Immature natural killer cell (primary cell): Measurements from ENCODE around the gene DGKD. TPM values are rescaled to one million over a fixed set of nuclear protein-coding genes. Genes with fewer than 3 reads are reported as not detected.

Experiments used
- DNase-seq, 3 donors: peaks; one replicate each; pipeline ENCODE4 v3.0.0; 2022; ENCODE audit warnings: mixed read lengths in 1 of 3
- H3K27ac Mint-ChIP-seq, 6 donors: one replicate each; pipeline ENCODE4 v1.8.0; 2020; ENCODE audit warnings: mixed read lengths in 6 of 6, mild to moderate bottlenecking in 5 of 6, inconsistent platforms in 4 of 6, moderate library complexity in 3 of 6
- H3K27me3 Mint-ChIP-seq, 3 donors: one replicate each; pipeline ENCODE4 v1.8.0; 2020 to 2021; ENCODE audit warnings: low read depth in 3 of 3, mild to moderate bottlenecking in 3 of 3, mixed read lengths in 3 of 3, moderate library complexity in 3 of 3, inconsistent platforms in 1 of 3
- H3K36me3 Mint-ChIP-seq, 3 donors: one replicate each; pipeline ENCODE4 v1.8.0; 2020; ENCODE audit warnings: mixed read lengths in 3 of 3, inconsistent platforms in 2 of 3, mild to moderate bottlenecking in 2 of 3
- H3K4me1 Mint-ChIP-seq, 2 donors: one replicate each; pipeline ENCODE4 v1.8.0; 2020; ENCODE audit warnings: inconsistent platforms in 2 of 2, mild to moderate bottlenecking in 2 of 2, mixed read lengths in 2 of 2, moderate library complexity in 1 of 2
- H3K4me3 Mint-ChIP-seq, 5 donors: one replicate each; pipeline ENCODE4 v1.8.0; 2020; ENCODE audit warnings: mild to moderate bottlenecking in 5 of 5, mixed read lengths in 5 of 5, inconsistent platforms in 3 of 5, moderate library complexity in 3 of 5
- H3K9me3 Mint-ChIP-seq, 6 donors: one replicate each; pipeline ENCODE4 v1.8.0; 2020; ENCODE audit warnings: mild to moderate bottlenecking in 6 of 6, mixed read lengths in 6 of 6, inconsistent platforms in 4 of 6, moderate library complexity in 3 of 6
- polyA plus RNA-seq, 3 donors: library from polyadenylated mRNA; unstranded; fragments of 300-500 nt; fragmentation: Illumina TruSeq; gene quantifications; one replicate each; pipeline ENCODE4 v1.2.3, GENCODE V29; 2021

The DGKD gene
- polyA plus RNA-seq, 3 donors from 2014 or later, result 15.9 to 60.6 (median 21.3) TPM

GRCh38 chr2:233343171-233343705 is 11.1 kb upstream of the DGKD start:
- Mint-ChIP-seq H3K4me3 (no peak overlapping the region), H3K27ac (no peak overlapping the region), H3K4me1 (no peaks in the 10 kb centered on the region), H3K9me3 (no peaks in the 10 kb centered on the region), H3K27me3 (peaks cover 0 to 2% (median 2%) of the 10 kb centered on the region in 3 donors), H3K36me3 (no peaks in the 10 kb centered on the region)
- no peak for DNase-seq

DNA sequence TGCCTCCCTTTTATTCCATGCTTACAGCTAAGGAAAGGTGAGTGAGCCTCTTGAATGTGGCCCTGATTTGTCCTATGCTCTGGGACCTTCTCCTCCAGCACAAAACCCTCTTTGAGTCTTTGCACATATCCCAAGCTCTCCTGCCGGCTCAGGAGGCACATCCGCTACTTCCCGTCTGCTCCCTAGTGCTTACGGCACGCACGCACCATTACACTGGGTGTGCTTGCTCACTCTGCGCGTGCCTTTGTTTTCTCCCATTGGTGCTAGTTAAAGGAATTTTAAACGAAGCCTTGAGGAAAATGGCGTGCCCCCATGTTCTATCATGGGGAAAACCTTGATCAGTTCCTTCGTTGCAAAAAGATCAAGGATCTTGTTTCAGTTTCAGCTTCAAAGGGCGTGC is 7.9 kb upstream of the DGKD start:
- Mint-ChIP-seq H3K9me3 (no peaks in the 10 kb centered on the region), H3K4me3 (no peak overlapping the region), H3K27me3 (peaks cover 0 to 2% (median 1%) of the 10 kb centered on the region in 3 donors), H3K4me1 (peaks cover 19 to 21% of the 10 kb centered on the region in 2 donors), H3K36me3 (no peaks in the 10 kb centered on the region), H3K27ac (peak overlapping the region in 1 of 6 donors; percentile 1)
- DNase-seq, result no peak

GRCh38 chr2:233346930-233347329 is 7.4 kb upstream of the DGKD start:
- DNase-seq, result no peak
- Mint-ChIP-seq H3K36me3 (no peaks in the 10 kb centered on the region), H3K4me1 (peaks cover 19 to 21% of the 10 kb centered on the region in 2 donors), H3K9me3 (no peaks in the 10 kb centered on the region), H3K4me3 (no peak overlapping the region), H3K27me3 (peaks cover 0 to 3% (median 2%) of the 10 kb centered on the region in 3 donors), H3K27ac (peak overlapping the region in 1 of 6 donors; percentile 1)

- DNase-seq, result no peak
- H3K9me3 Mint-ChIP-seq, result no peaks in the 10 kb centered on the region
- peak overlapping the region in 1 of 5 donors; percentile 42 for H3K4me3 Mint-ChIP-seq
- H3K27me3 Mint-ChIP-seq, result peaks cover 4 to 14% (median 9%) of the 10 kb centered on the region in 3 donors
- H3K36me3 Mint-ChIP-seq, result peaks cover 0 to 4% (median 0%) of the 10 kb centered on the region in 3 donors
- peak overlapping the region in 4 of 6 donors; percentile 19 to 81 (median 46) for H3K27ac Mint-ChIP-seq
- H3K4me1 Mint-ChIP-seq, result peaks cover 29 to 33% of the 10 kb centered on the region in 2 donors
Observed at GRCh38 chr2:233349005-233349998, 5.0 kb upstream of the DGKD start.

GRCh38 chr2:233350708-233351107 is 3.6 kb upstream of the DGKD start:
- DNase-seq, result no peak
- Mint-ChIP-seq H3K4me3 (no peak overlapping the region), H3K27me3 (peaks cover 12 to 22% (median 16%) of the 10 kb centered on the region in 3 donors), H3K4me1 (peaks cover 37 to 40% of the 10 kb centered on the region in 2 donors), H3K27ac (peak overlapping the region in 2 of 6 donors; percentile 12 to 51), H3K36me3 (peaks cover 0 to 4% (median 0%) of the 10 kb centered on the region in 3 donors), H3K9me3 (no peaks in the 10 kb centered on the region)

DNA sequence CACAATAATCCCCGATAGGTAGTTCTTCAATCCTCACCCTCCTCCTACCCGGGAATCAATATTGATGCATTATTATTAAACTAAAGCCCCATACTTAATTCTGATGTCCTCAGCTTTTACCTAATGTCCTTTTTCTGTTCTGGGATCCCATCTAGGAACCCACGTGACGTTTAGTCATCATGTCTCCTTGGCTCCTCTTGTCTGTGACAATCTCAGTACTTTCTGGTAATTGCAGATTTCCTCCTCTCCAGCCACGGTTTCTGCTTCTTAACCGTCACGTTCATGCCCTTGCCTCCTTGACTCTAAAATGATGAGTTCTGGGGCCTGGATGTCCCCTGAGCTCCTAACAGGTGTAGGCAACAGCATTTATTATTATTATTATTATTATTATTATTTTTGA is 2.9 kb upstream of the DGKD start:
- DNase-seq, result no peak
- Mint-ChIP-seq H3K9me3 (no peaks in the 10 kb centered on the region), H3K27ac (peak overlapping the region in 1 of 6 donors; percentile 19), H3K36me3 (peaks cover 0 to 4% (median 0%) of the 10 kb centered on the region in 3 donors), H3K4me3 (no peak overlapping the region), H3K4me1 (peaks cover 44 to 48% of the 10 kb centered on the region in 2 donors), H3K27me3 (peaks cover 14 to 23% (median 22%) of the 10 kb centered on the region in 3 donors)

DNA sequence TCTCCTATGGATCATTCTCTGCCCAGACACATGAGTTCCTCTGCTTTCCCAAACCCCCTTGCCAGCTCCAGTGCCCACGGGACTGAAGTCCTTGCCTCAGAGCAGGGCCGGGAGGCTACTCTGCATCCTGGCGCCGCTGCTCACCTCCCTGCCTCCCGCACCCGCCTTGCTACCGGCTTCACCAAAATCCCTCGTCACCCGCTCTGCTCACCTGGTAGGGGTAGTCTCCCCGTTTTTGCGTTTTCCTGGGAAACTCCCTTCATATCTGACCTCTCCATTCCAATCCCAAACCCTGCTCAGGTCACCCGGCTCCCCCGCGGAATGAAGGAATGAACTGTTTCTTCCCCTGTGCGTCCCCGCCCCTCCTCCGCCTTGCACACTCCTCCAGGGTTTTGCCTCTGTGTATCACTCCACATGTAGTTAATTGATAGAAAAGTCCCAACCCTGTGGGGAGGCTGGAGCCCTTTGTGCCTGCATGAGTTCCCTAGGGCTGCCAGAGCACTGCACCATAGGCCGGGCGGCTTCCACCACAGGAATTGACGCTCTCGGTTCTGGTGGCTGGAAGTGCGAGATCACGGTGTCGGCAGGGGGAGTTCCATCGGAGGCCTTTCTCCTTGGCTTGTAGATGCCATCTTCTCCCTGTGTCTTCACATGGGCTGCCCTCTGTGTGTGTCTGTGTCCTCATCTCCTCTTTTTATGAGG is 2.0 kb upstream of the DGKD start:
- Mint-ChIP-seq H3K4me3 (peak overlapping the region in 3 of 5 donors; percentile 21 to 34 (median 31)), H3K9me3 (no peaks in the 10 kb centered on the region), H3K36me3 (peaks cover 0 to 4% (median 0%) of the 10 kb centered on the region in 3 donors), H3K27me3 (peaks cover 14 to 23% (median 22%) of the 10 kb centered on the region in 3 donors), H3K4me1 (peaks cover 53 to 56% of the 10 kb centered on the region in 2 donors), H3K27ac (peak overlapping the region in 3 of 6 donors; percentile 39 to 60 (median 47))
- DNase-seq, result no peak

- no peak for DNase-seq
- peaks cover 14 to 23% (median 19%) of the 10 kb centered on the region in 3 donors for H3K27me3 Mint-ChIP-seq
- H3K27ac Mint-ChIP-seq, result peak overlapping the region; percentile 45 to 95 (median 80)
- no peaks in the 10 kb centered on the region for H3K9me3 Mint-ChIP-seq
- H3K4me1 Mint-ChIP-seq, result peaks cover 62 to 65% of the 10 kb centered on the region in 2 donors
- H3K4me3 Mint-ChIP-seq, result peak overlapping the region; percentile 77 to 92 (median 88)
- peaks cover 0 to 4% (median 0%) of the 10 kb centered on the region in 3 donors for H3K36me3 Mint-ChIP-seq
Observed at GRCh38 chr2:233353101-233353768, 1.1 kb upstream of the DGKD start.

DNA sequence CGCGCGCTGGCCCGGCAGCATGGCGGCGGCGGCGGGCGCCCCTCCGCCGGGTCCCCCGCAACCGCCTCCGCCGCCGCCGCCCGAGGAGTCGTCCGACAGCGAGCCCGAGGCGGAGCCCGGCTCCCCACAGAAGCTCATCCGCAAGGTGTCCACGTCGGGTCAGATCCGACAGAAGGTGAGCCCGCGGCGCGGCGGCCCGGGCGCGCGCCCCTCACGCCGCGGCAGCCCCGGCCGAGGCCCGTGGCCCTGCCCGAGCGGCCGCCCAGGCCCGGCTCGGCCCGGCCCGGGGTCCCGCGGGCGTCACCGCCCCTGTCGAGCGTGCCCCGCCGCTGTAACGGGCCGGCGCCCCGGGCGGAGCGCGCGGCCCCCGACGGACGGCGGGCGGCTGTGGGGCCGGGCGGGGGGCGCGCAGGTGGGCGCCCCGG is 218 bp downstream of the DGKD start:
- peaks cover 66 to 68% of the 10 kb centered on the region in 2 donors for H3K4me1 Mint-ChIP-seq
- peak overlapping the region in 1 of 6 donors; percentile 85 for H3K27ac Mint-ChIP-seq
- DNase-seq, result no peak
- H3K9me3 Mint-ChIP-seq, result no peaks in the 10 kb centered on the region
- no peak overlapping the region for H3K4me3 Mint-ChIP-seq
- H3K27me3 Mint-ChIP-seq, result peaks cover 14 to 23% (median 19%) of the 10 kb centered on the region in 3 donors
- peaks cover 0 to 5% (median under 1%) of the 10 kb centered on the region in 3 donors for H3K36me3 Mint-ChIP-seq

DNA sequence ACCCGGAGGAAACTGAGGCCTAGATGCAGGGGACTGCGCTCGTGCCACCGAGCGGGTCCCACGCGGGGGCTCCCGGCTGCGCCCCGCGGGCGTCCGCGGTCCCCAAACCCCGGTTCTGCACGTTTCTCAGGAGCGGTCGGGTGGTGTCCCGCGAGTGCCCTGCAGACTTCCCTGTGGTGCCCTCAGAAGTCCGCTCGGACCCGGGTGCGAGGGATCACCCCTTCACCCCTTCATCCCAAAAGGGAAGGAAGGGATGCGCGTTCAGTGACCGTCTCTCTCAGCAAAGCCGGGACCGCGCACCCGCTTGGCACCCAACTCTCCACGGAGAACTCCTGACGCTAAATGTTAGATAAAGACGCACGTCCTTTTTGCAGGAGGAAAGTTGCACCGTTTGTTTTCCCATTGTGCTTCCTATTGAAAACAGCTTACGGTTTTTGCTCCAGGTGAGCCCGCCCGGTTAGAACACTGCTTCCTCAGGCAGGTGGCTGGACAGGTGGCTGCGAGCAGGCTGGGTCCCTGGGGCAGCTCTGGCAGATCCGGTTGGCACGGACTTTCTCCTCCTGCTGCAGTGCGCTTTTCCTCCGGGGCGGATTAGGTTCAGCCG is 779 bp downstream of the DGKD start:
- no peak for DNase-seq
- Mint-ChIP-seq H3K27ac (peak overlapping the region; percentile 89 to 100 (median 94)), H3K4me3 (peak overlapping the region; percentile 90 to 95 (median 93)), H3K27me3 (peaks cover 15 to 23% (median 19%) of the 10 kb centered on the region in 3 donors), H3K9me3 (no peaks in the 10 kb centered on the region), H3K4me1 (peaks cover 69 to 72% of the 10 kb centered on the region in 2 donors), H3K36me3 (peaks cover 0 to 9% (median 5%) of the 10 kb centered on the region in 3 donors)

- Mint-ChIP-seq H3K4me1 (peaks cover 69 to 72% of the 10 kb centered on the region in 2 donors), H3K36me3 (peaks cover 0 to 13% (median 9%) of the 10 kb centered on the region in 3 donors), H3K27me3 (peaks cover 15 to 23% (median 19%) of the 10 kb centered on the region in 3 donors), H3K27ac (peak overlapping the region; percentile 89 to 100 (median 94)), H3K4me3 (peak overlapping the region; percentile 90 to 95 (median 93)), H3K9me3 (no peaks in the 10 kb centered on the region)
- DNase-seq, result no peak
Observed at GRCh38 chr2:233355916-233356315, 1.6 kb downstream of the DGKD start.

- H3K27ac Mint-ChIP-seq, result peak overlapping the region; percentile 89 to 100 (median 94)
- H3K9me3 Mint-ChIP-seq, result no peaks in the 10 kb centered on the region
- DNase-seq, result no peak
Observed at GRCh38 chr2:233356546-233357308, 2.4 kb downstream of the DGKD start.

More at GRCh38 chr2:233356546-233357308, 2.4 kb downstream of the DGKD start:
- Mint-ChIP-seq H3K4me3 (peak overlapping the region; percentile 90 to 95 (median 93)), H3K27me3 (peaks cover 15 to 25% (median 19%) of the 10 kb centered on the region in 3 donors), H3K4me1 (peaks cover 76 to 79% of the 10 kb centered on the region in 2 donors), H3K36me3 (peaks cover 0 to 13% (median 9%) of the 10 kb centered on the region in 3 donors)
